Osteoblast (primary cell): ENCODE data around the gene KATNB1. TPM values are rescaled to one million over a fixed set of nuclear protein-coding genes. Genes with fewer than 3 reads are reported as not detected.

Source experiments
- DNase-seq: peaks from one replicate; pipeline ENCODE4 v3.0.0; 2011; ENCODE audit warnings: low spot score, mixed read lengths; ENCODE audit not compliant: insufficient read length; ENCODE audit errors: missing footprints
- H2AFZ ChIP-seq: 2 replicates; pipeline ENCODE4 v1.6.0; 2011; ENCODE audit warnings: mild to moderate bottlenecking, low read length
- H3K27ac ChIP-seq: 2 replicates; pipeline ENCODE4 v1.5.1; 2011; ENCODE audit warnings: mild to moderate bottlenecking, low read depth, low read length, moderate library complexity
- H3K27me3 ChIP-seq: 2 replicates; pipeline ENCODE4 v1.6.0; 2012; ENCODE audit warnings: mild to moderate bottlenecking, control low read depth, inconsistent platforms, low read length, moderate library complexity; ENCODE audit not compliant: insufficient read depth
- H3K36me3 ChIP-seq: 2 replicates; pipeline ENCODE4 v1.5.1; 2011; ENCODE audit warnings: mild to moderate bottlenecking, low read length, control low read depth, moderate library complexity; ENCODE audit not compliant: insufficient read depth
- H3K4me1 ChIP-seq: 2 replicates; pipeline ENCODE4 v1.5.1; 2011; ENCODE audit warnings: mild to moderate bottlenecking, low read length, control low read depth, moderate library complexity; ENCODE audit not compliant: insufficient read depth
- H3K4me2 ChIP-seq: 2 replicates; pipeline ENCODE4 v1.6.0; 2011; ENCODE audit warnings: mild to moderate bottlenecking, low read length; ENCODE audit not compliant: insufficient read depth
- H3K4me3 ChIP-seq: fragments of 200-600 bp; sonication (generic); 3 replicates; pipeline ENCODE4 v1.5.1; 2012; ENCODE audit warnings: mild to moderate bottlenecking, low read length, inconsistent platforms; ENCODE audit not compliant: insufficient read depth
- H3K79me2 ChIP-seq: 2 replicates; pipeline ENCODE4 v1.6.0; 2012; ENCODE audit warnings: mild to moderate bottlenecking, low read length, control low read depth, inconsistent platforms; ENCODE audit not compliant: insufficient read depth
- H3K9me3 ChIP-seq: 2 replicates; pipeline ENCODE4 v1.5.1; 2011; ENCODE audit warnings: low read depth, low read length, control low read depth
- H4K20me1 ChIP-seq: 2 replicates; pipeline ENCODE4 v1.6.0; 2012; ENCODE audit warnings: mild to moderate bottlenecking, low read length, control low read depth; ENCODE audit not compliant: insufficient read depth
- CTCF ChIP-seq: IDR thresholded peaks from 2 replicates; pipeline ENCODE4 v1.5.1; 2011; ENCODE audit warnings: mild to moderate bottlenecking, low read depth, low read length, moderate library complexity; ENCODE audit errors: extremely low read depth
- total RNA-seq: library from RNA; depleted of rRNA; stranded (reverse); fragments of >200 nt; gene quantifications from 2 replicates; pipeline ENCODE4 v1.2.3, GENCODE V29; 2012

The KATNB1 gene
- total RNA-seq, 1 donor = 24.6 TPM

- Histone ChIP-seq H3K4me2 (no peak overlapping the region), H4K20me1 (peaks cover 6% of the 10 kb centered on the region), H3K4me3 (no peak overlapping the region), H3K36me3 (peaks cover 18% of the 10 kb centered on the region), H3K27me3 (no peaks in the 10 kb centered on the region), H3K79me2 (peaks cover 7% of the 10 kb centered on the region), H2AFZ (no peak overlapping the region), H3K9me3 (no peaks in the 10 kb centered on the region), H3K4me1 (peaks cover 8% of the 10 kb centered on the region), H3K27ac (no peak overlapping the region)
- peak; percentile 86 for DNase-seq
- TF ChIP-seq CTCF = no peak
Measured at GRCh38 chr16:57760357-57761160, 25.0 kb downstream of the KATNB1 start.

DNA sequence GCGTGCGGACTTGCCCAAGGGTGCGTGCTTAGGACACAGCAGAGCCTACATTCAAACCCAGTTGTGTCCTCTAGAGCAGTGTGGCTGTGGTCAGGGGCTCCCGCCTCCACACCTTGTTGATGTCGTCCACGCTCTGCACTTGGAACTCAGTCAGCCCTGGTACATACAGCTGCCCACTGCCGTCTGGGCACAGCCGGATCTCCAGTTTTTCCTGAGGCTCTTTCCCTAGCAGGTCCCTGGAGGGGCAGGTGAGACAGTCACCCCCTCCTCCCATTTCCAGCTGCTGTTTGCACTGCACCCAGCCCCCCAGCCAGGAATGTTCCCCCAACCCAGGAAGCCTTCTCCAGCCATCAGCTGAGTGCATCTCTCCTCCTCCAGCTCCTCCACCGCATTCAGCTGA is 25.7 kb downstream of the KATNB1 start:
- Histone ChIP-seq H2AFZ (no peak overlapping the region), H4K20me1 (peaks cover 6% of the 10 kb centered on the region), H3K4me3 (no peak overlapping the region), H3K27ac (no peak overlapping the region), H3K9me3 (no peaks in the 10 kb centered on the region), H3K4me2 (no peak overlapping the region), H3K27me3 (no peaks in the 10 kb centered on the region), H3K36me3 (peaks cover 15% of the 10 kb centered on the region), H3K4me1 (peaks cover 8% of the 10 kb centered on the region), H3K79me2 (peaks cover 7% of the 10 kb centered on the region)
- TF ChIP-seq CTCF = no peak
- DNase-seq = peak; percentile 70

DNA sequence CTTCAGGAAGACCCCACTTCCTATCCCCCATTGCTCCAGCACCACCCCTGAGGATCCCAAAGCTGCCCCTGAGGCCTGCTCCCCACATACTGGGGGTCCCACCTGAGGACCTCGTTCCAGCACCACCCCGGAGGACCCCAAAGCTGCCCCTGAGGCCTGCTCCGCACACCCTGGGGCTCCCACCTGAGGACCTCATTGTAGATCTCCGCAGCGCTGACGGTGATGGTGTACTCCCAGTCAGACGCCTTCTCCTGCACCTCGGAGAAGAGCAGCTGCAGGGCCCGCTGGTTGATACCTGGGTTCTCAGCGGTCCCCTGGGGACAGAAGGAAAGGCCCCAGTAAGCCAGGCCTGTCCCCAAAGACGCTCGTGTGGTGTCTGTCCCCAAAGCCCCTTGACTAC is 26.4 kb downstream of the KATNB1 start:
- no peak for DNase-seq
- H3K9me3 ChIP-seq = no peaks in the 10 kb centered on the region
- no peak overlapping the region for H3K4me3 ChIP-seq
- H3K79me2 ChIP-seq = peaks cover 7% of the 10 kb centered on the region
- H3K4me1 ChIP-seq = peaks cover 8% of the 10 kb centered on the region
- H3K4me2 ChIP-seq = no peak overlapping the region
- no peak for TF ChIP-seq CTCF
- H3K27me3 ChIP-seq = no peaks in the 10 kb centered on the region
- H4K20me1 ChIP-seq = peaks cover 1% of the 10 kb centered on the region
- H3K36me3 ChIP-seq = peaks cover 14% of the 10 kb centered on the region
- H2AFZ ChIP-seq = no peak overlapping the region
- H3K27ac ChIP-seq = no peak overlapping the region

- Histone ChIP-seq H3K36me3 (peaks cover 19% of the 10 kb centered on the region), H2AFZ (no peak overlapping the region), H3K9me3 (no peaks in the 10 kb centered on the region), H4K20me1 (no peaks in the 10 kb centered on the region), H3K4me3 (no peak overlapping the region), H3K4me2 (no peak overlapping the region), H3K79me2 (peaks cover 7% of the 10 kb centered on the region), H3K27me3 (no peaks in the 10 kb centered on the region), H3K4me1 (peaks cover 8% of the 10 kb centered on the region), H3K27ac (no peak overlapping the region)
- DNase-seq = peak; percentile 73
- TF ChIP-seq CTCF = no peak
Measured at GRCh38 chr16:57762365-57763040, 26.9 kb downstream of the KATNB1 start.
